ENCODE measurements around the gene STK39.

Gene STK39

GRCh38 chr2:168155046-168155445 lies 92.3 kb downstream of the STK39 start:
- TF ChIP-seq CTCF (IDR thresholded peaks at IDR 0.05) = no peak

GRCh38 chr2:168152902-168153530 lies 94.4 kb downstream of the STK39 start:
- TF ChIP-seq CTCF (IDR thresholded peaks at IDR 0.05) = no peak

GRCh38 chr2:168149986-168150385 lies 97.4 kb downstream of the STK39 start:
- no peak for TF ChIP-seq CTCF (IDR thresholded peaks at IDR 0.05)

GRCh38 chr2:168149150-168149974 lies 98.0 kb downstream of the STK39 start:
- TF ChIP-seq CTCF (IDR thresholded peaks at IDR 0.05) = no peak

GRCh38 chr2:168147830-168148794 lies 99.3 kb downstream of the STK39 start:
- no peak for TF ChIP-seq CTCF (IDR thresholded peaks at IDR 0.05)

GRCh38 chr2:168146892-168147810 lies 100.2 kb downstream of the STK39 start:
- TF ChIP-seq CTCF (IDR thresholded peaks at IDR 0.05) = no peak
